Calu3 (cell line): ENCODE data around the gene FILIP1L. TPM values are rescaled to one million over a fixed set of nuclear protein-coding genes. Genes with fewer than 3 reads are reported as not detected.

Experiments used
- BruUV-seq: library from RNA; stranded (reverse); fragments of 400-500 nt; replicated peaks from 2 replicates; lab custom pipeline; 2021; lab: Mats Ljungman, UMichigan
- CTCF ChIA-PET: fragments of 300-600 bp; sonication (Branson Sonifier 250); formaldehyde crosslinking; loops from one replicate; lab custom pipeline; 2022; ENCODE audit warnings: antibody characterized with exemption; lab: Charles Lee
- DNase-seq: peaks from one replicate; pipeline ENCODE4 v3.0.0; 2022
- H3K27ac Mint-ChIP-seq: one replicate; pipeline ENCODE4 v1.8.0; 2022; ENCODE audit warnings: mixed read lengths; ENCODE audit not compliant: unreplicated experiment
- H3K27me3 Mint-ChIP-seq: one replicate; pipeline ENCODE4 v1.8.0; 2022; ENCODE audit warnings: mixed read lengths; ENCODE audit not compliant: unreplicated experiment
- H3K36me3 Mint-ChIP-seq: one replicate; pipeline ENCODE4 v1.8.0; 2022; ENCODE audit warnings: mild to moderate bottlenecking, moderate library complexity, mixed read lengths; ENCODE audit not compliant: insufficient read depth, unreplicated experiment
- H3K4me1 Mint-ChIP-seq: one replicate; pipeline ENCODE4 v1.8.0; 2022; ENCODE audit warnings: mild to moderate bottlenecking, low read depth, mixed read lengths; ENCODE audit not compliant: unreplicated experiment
- H3K4me3 Mint-ChIP-seq: one replicate; pipeline ENCODE4 v1.8.0; 2022; ENCODE audit warnings: mild to moderate bottlenecking, low read depth, moderate library complexity, mixed read lengths; ENCODE audit not compliant: unreplicated experiment
- H3K9me3 Mint-ChIP-seq: one replicate; pipeline ENCODE4 v1.8.0; 2022; ENCODE audit warnings: low read depth, mixed read lengths; ENCODE audit not compliant: unreplicated experiment
- CTCF ChIP-seq: fragments of 200-600 bp; IDR thresholded peaks from one replicate; pipeline ENCODE4 v1.8.0; 2022; ENCODE audit warnings: antibody characterized with exemption; ENCODE audit not compliant: unreplicated experiment
- intact Hi-C: fragments of 100-400 bp; cut with micrococcal nuclease; formaldehyde crosslinking; loops from one replicate; pipeline ENCODE4 v1.10.0; 2022; ENCODE audit not compliant: unreplicated experiment
- total RNA-seq: library from RNA; stranded (reverse); gene quantifications from 2 replicates; pipeline ENCODE4 v1.2.3, GENCODE V29; 2022

Gene FILIP1L
- total RNA-seq, 1 experiment from 2014 or later = 5.2 TPM

DNA sequence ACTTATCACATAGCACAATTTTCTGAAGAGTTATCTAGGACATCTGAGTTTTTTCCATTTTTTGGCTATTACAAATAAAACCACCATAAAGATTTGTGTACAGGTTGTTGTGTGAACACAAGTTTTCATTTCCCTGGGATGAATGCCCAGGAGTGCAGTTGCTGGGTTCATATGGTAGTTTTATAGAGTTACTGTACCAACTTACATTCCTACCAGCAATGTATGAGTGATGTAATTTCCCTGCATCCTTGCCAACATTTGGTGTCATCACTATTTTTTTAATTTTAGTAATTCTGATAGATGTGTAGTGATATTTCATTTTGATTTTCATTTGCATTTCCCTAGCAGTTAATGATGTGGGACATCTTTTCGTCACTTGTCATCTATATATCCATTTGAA, 20.5 kb downstream of the FILIP1L start:
- H3K36me3 Mint-ChIP-seq = no peaks in the 10 kb centered on the region
- CTCF ChIA-PET = no interaction called here
- no TSS peak for BruUV-seq
- no peak overlapping the region for H3K27ac Mint-ChIP-seq
- no peak for TF ChIP-seq CTCF
- intact Hi-C loops = no loop called here
- no peaks in the 10 kb centered on the region for H3K27me3 Mint-ChIP-seq
- no peak for DNase-seq
- no peaks in the 10 kb centered on the region for H3K9me3 Mint-ChIP-seq
- no peak overlapping the region for H3K4me3 Mint-ChIP-seq
- H3K4me1 Mint-ChIP-seq = peaks cover 28% of the 10 kb centered on the region

DNA sequence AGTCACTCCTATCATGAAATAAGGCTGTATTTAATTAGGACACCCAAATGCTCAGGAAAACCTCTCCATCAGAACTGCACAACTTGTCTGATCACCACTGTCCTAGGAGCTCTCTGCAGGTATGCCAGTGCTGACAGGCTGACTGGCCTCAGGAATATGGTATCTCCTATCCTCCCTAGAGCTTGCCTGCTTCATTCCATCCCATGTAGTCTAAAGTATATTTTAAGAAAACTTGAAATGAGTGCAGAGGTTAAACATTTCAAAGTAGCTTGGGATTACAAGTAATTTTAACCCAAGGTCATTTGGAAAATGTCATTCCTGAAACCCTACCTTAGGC, 23.7 kb downstream of the FILIP1L start:
- Mint-ChIP-seq H3K4me3 (no peak overlapping the region), H3K27ac (no peak overlapping the region), H3K4me1 (peaks cover 23% of the 10 kb centered on the region), H3K9me3 (no peaks in the 10 kb centered on the region), H3K27me3 (no peaks in the 10 kb centered on the region), H3K36me3 (no peaks in the 10 kb centered on the region)
- TF ChIP-seq CTCF = no peak
- intact Hi-C loops = no loop called here
- BruUV-seq = no TSS peak
- no peak for DNase-seq
- CTCF ChIA-PET = interaction anchor here (0.7 to 1.4 kb wide), 5 partner anchors 9 to 164 kb away, joined by 3 to 9 read pairs (median 4); no protein-coding TSS in a partner anchor

DNA sequence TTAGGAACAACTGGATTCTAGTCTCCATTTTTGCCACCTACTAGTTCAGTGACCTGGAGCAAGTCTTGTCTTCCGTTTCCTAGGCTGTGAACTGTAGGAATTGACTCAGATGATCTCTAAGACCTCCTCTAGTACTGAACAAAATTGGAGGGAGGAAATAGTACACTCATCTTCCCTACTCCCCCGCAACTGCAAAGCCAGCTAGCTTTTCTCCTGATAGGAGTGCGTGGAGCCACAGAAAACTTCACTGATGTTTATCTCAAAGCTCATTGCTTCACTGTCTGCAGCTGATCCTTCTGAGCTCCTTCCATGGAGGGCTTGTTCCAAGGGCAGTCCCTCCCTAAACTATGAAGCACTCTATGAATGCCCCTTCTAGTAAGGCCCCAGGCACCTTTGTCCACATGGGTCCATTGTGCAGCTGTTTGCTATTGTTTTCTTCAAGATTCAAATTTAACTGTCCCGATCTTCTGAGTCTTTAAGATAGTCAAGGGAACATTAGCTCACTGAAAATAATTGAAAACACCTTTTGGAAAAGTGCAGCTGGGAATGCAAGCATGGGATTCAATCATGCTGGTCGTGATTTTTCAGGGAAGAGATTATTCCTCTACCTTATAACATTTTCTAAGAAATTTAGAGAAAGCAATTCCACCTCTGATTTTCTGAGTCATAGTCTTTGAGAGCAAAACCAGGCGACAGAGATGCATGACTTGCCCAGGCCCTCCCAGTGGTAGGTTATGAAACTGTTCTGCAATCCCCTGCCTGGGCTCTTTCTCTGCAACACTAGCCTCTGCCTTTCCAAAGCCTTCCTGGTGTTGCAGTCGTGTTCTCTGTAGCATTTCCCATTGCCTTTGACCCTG, 24.3 kb downstream of the FILIP1L start:
- H3K36me3 Mint-ChIP-seq = no peaks in the 10 kb centered on the region
- H3K27me3 Mint-ChIP-seq = no peaks in the 10 kb centered on the region
- no TSS peak for BruUV-seq
- intact Hi-C loops = loop anchor here (10.0 kb wide), 1 partner anchor 245 kb away; no protein-coding TSS in a partner anchor
- H3K4me1 Mint-ChIP-seq = peaks cover 23% of the 10 kb centered on the region
- no peaks in the 10 kb centered on the region for H3K9me3 Mint-ChIP-seq
- peak; percentile 49 for DNase-seq
- CTCF ChIA-PET = interaction anchor here (1.0 to 1.4 kb wide), 4 partner anchors 10 to 164 kb away, joined by 3 to 4 read pairs (median 4); no protein-coding TSS in a partner anchor
- no peak overlapping the region for H3K4me3 Mint-ChIP-seq
- peak; percentile 33 for TF ChIP-seq CTCF
- H3K27ac Mint-ChIP-seq = no peak overlapping the region

GRCh38 chr3:100088735-100089368, 25.4 kb downstream of the FILIP1L start:
- no peak for TF ChIP-seq CTCF
- H3K27ac Mint-ChIP-seq = no peak overlapping the region
- no peaks in the 10 kb centered on the region for H3K9me3 Mint-ChIP-seq
- CTCF ChIA-PET = no interaction called here
- intact Hi-C loops = loop anchor here (10.0 kb wide), 1 partner anchor 244 kb away; no protein-coding TSS in a partner anchor
- H3K4me1 Mint-ChIP-seq = peaks cover 23% of the 10 kb centered on the region
- no TSS peak for BruUV-seq
- H3K36me3 Mint-ChIP-seq = no peaks in the 10 kb centered on the region
- no peak for DNase-seq
- no peaks in the 10 kb centered on the region for H3K27me3 Mint-ChIP-seq
- no peak overlapping the region for H3K4me3 Mint-ChIP-seq
